Left lung (tissue), 10 donors: ENCODE data around the gene NT5C1B. TPM values are rescaled to one million over a fixed set of nuclear protein-coding genes. Genes with fewer than 3 reads are reported as not detected.
A peak's percentile ranks its signal among the peaks of the same experiment; 100 is the strongest.

ENCODE experiments used
- ATAC-seq: fragments of 200-7000 bp; cut with Tn5 transposase; one replicate; pipeline ENCODE4 v1.9.1; 2020; ENCODE audit warnings: moderate library complexity
- DNase-seq, 4 donors: peaks; one replicate each; pipeline ENCODE4 v3.0.0-alpha.2; 2013 to 2020
- H3K27ac ChIP-seq, 2 donors: fragments of 200-600 bp; sonication (generic) in 1 of 2; one replicate each; pipeline versions ENCODE4 v1.5.0 to v1.8.0; 2020 to 2021
- H3K27me3 ChIP-seq, 2 donors: fragments of 200-600 bp; sonication (generic) in 1 of 2; one replicate each; pipeline versions ENCODE4 v1.5.0 to v1.8.0; 2020 to 2021
- H3K36me3 ChIP-seq, 2 donors: fragments of 200-600 bp; sonication (generic) in 1 of 2; one replicate each; pipeline versions ENCODE4 v1.5.0 to v1.8.0; 2020 to 2021
- H3K4me1 ChIP-seq, 2 donors: fragments of 200-600 bp; one replicate each; pipeline ENCODE4 v1.8.0; 2021
- H3K4me3 ChIP-seq, 2 donors: fragments of 200-600 bp; sonication (generic) in 1 of 2; one replicate each; pipeline versions ENCODE4 v1.5.0 to v1.8.0; 2020 to 2021; ENCODE audit warnings: mild to moderate bottlenecking in 1 of 2
- H3K9me3 ChIP-seq, 2 donors: fragments of 200-600 bp; sonication (generic) in 1 of 2; one replicate each; pipeline versions ENCODE4 v1.5.0 to v1.8.0; 2020 to 2021
- CTCF ChIP-seq, 2 donors: fragments of 200-600 bp; sonication (generic) in 1 of 2; IDR thresholded peaks; one replicate each; pipeline versions ENCODE4 v1.5.0 to v1.8.0; 2021; ENCODE audit warnings: antibody characterized with exemption in 2 of 2
- intact Hi-C, 2 donors: fragments of 100-400 bp; cut with DNase I; formaldehyde crosslinking; loops; one replicate each; pipeline versions ENCODE4 v1.11.2 to v1.14.2; 2022
- polyA plus RNA-seq, 6 donors: library from polyadenylated mRNA; unstranded; fragments of 120-200 nt; gene quantifications; one replicate each; pipeline ENCODE4 v1.2.1, GENCODE V29; 2013; ENCODE audit not compliant: insufficient read length in 6 of 6
- total RNA-seq, 2 donors: library from RNA; stranded (reverse); fragmentation: NEBNext Ultra II Directional; extraction: Animal tissue kit (Norgen Biotek cat#: 25700); gene quantifications; one replicate each; pipeline ENCODE4 v1.2.1, GENCODE V29; 2021
- donor health status: DM: no; HTN: yes; CAD: no.
- donor health status: DM: no; HTN: no; CAD: no.

NT5C1B gene
- total and polyA plus RNA-seq, 8 donors, result 1.2 to 1.9 (median 1.3) TPM; not detected in 2

- no peak for DNase-seq
- Histone ChIP-seq H3K4me3 (no peak overlapping the region), H3K36me3 (no peaks in the 10 kb centered on the region), H3K4me1 (no peaks in the 10 kb centered on the region), H3K27ac (no peak overlapping the region), H3K27me3 (no peaks in the 10 kb centered on the region), H3K9me3 (peaks cover 0 to 3% of the 10 kb centered on the region in 2 donors)
- no peak for TF ChIP-seq CTCF (IDR thresholded peaks at IDR 0.05)
- ATAC-seq, result peak; percentile 71
- intact Hi-C loops, result no loop called here
Measured at GRCh38 chr2:18626958-18627650, 37.7 kb upstream of the NT5C1B start.

GRCh38 chr2:18626256-18626668 is 36.9 kb upstream of the NT5C1B start:
- no peaks in the 10 kb centered on the region for H3K4me1 ChIP-seq
- no peaks in the 10 kb centered on the region for H3K9me3 ChIP-seq
- no peak overlapping the region for H3K4me3 ChIP-seq
- H3K27me3 ChIP-seq, result no peaks in the 10 kb centered on the region
- ATAC-seq, result no peak
- H3K27ac ChIP-seq, result no peak overlapping the region
- no peak for DNase-seq
- no peak for TF ChIP-seq CTCF (IDR thresholded peaks at IDR 0.05)
- intact Hi-C loops, result no loop called here
- H3K36me3 ChIP-seq, result no peaks in the 10 kb centered on the region

GRCh38 chr2:18625563-18625962 is 36.2 kb upstream of the NT5C1B start:
- no peak for TF ChIP-seq CTCF (IDR thresholded peaks at IDR 0.05)
- H3K4me3 ChIP-seq, result no peak overlapping the region
- DNase-seq, result no peak
- H3K4me1 ChIP-seq, result no peaks in the 10 kb centered on the region
- no peak for ATAC-seq
- no peaks in the 10 kb centered on the region for H3K9me3 ChIP-seq
- H3K27ac ChIP-seq, result no peak overlapping the region
- intact Hi-C loops, result no loop called here
- no peaks in the 10 kb centered on the region for H3K27me3 ChIP-seq
- no peaks in the 10 kb centered on the region for H3K36me3 ChIP-seq

- Histone ChIP-seq H3K4me1 (no peaks in the 10 kb centered on the region), H3K27me3 (no peaks in the 10 kb centered on the region), H3K9me3 (peaks cover 0 to 3% of the 10 kb centered on the region in 2 donors), H3K36me3 (no peaks in the 10 kb centered on the region), H3K4me3 (no peak overlapping the region), H3K27ac (no peak overlapping the region)
- DNase-seq (no peak), ATAC-seq (no peak)
- intact Hi-C loops, result no loop called here
- TF ChIP-seq CTCF (IDR thresholded peaks at IDR 0.05), result no peak
Measured at GRCh38 chr2:18623782-18624181, 34.4 kb upstream of the NT5C1B start.

GRCh38 chr2:18620867-18621632 is 31.7 kb upstream of the NT5C1B start:
- no peak for ATAC-seq
- no peak for DNase-seq
- no peaks in the 10 kb centered on the region for H3K27me3 ChIP-seq
- intact Hi-C loops, result no loop called here
- H3K9me3 ChIP-seq, result peaks cover 0 to 12% of the 10 kb centered on the region in 2 donors
- no peak overlapping the region for H3K4me3 ChIP-seq
- no peak for TF ChIP-seq CTCF (IDR thresholded peaks at IDR 0.05)
- H3K27ac ChIP-seq, result no peak overlapping the region
- no peaks in the 10 kb centered on the region for H3K36me3 ChIP-seq
- H3K4me1 ChIP-seq, result no peaks in the 10 kb centered on the region
